Measurements from ENCODE around the gene PLS1.

- no peak for TF ChIP-seq CTCF (IDR thresholded peaks at IDR 0.05)
- TF ChIP-seq POLR2A (IDR thresholded peaks at IDR 0.05), result no peak
These were observed 17.9 kb downstream of the PLS1 start for GRCh38 chr3:142614059-142614626.

All from heart left ventricle (tissue), 13 donors.